GM21786 (cell line): ENCODE data around the gene MRPL3.

Source experiments
- ATAC-seq: cut with Tn5 transposase; IDR thresholded peaks from one replicate; pipeline ENCODE4 v1.9.1; 2021; ENCODE audit not compliant: unreplicated experiment

The MRPL3 gene

DNA sequence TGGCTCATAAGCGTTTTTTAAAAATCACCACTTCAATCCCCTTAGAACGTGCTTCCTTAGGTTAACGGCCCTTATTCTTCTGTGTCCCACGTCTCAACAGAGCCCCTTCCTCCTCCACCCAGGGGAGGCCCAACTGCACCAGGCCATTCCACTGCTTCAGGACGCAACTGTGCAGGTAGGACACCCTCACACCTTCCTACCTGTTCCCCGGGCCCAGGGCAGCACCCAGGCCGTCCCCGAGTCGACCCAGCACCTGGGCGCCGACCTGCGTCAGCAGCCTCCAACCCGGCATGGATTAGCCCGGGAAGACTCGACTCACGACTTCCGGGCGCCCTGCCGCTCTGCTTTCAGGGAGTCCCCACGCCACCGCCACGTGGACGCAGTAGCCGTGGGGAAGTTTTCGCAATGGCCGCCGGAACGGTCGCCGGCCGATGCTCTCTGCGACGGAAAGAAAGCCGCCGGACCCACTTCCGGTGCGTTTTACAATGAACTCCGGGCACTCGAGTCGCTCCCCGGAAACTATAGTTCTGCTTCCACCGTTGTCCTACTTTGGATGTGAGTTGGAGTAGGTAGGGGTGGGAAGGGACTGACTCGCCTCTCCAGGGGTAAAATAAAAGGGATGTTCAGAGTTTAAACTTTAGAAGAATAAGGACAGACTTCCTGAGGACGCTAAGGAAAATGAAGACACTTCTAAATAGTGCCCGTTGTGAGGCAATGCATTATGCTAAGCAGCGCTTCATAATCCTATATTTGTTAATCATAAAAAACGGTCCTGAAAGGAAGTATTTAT is at the start of gene MRPL3:
MRPL3 (minus strand) TSS at position 442 of the 790 bp plus-strand sequence; CDS start at position 292, 150 bp downstream.
- peak; percentile 96 for ATAC-seq

DNA sequence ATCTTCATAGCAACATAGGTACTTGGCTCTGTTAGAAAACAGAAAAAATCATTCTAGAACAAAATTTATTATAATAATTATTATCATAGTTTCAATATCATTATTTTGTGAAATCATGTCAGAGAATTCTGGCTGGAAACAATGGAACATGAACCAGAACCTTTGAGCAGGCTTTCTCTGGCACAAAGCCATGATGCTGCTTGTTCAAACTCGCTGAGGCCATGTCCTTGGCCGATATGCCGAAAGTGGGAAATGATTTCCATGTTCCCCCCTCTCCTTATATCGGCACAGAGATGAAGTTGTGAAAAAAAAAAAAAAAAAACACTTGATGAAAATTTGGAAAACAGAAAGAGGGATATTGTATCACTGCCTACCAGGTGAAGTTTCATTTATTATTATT is 49.0 kb upstream of the MRPL3 start:
- no peak for ATAC-seq

DNA sequence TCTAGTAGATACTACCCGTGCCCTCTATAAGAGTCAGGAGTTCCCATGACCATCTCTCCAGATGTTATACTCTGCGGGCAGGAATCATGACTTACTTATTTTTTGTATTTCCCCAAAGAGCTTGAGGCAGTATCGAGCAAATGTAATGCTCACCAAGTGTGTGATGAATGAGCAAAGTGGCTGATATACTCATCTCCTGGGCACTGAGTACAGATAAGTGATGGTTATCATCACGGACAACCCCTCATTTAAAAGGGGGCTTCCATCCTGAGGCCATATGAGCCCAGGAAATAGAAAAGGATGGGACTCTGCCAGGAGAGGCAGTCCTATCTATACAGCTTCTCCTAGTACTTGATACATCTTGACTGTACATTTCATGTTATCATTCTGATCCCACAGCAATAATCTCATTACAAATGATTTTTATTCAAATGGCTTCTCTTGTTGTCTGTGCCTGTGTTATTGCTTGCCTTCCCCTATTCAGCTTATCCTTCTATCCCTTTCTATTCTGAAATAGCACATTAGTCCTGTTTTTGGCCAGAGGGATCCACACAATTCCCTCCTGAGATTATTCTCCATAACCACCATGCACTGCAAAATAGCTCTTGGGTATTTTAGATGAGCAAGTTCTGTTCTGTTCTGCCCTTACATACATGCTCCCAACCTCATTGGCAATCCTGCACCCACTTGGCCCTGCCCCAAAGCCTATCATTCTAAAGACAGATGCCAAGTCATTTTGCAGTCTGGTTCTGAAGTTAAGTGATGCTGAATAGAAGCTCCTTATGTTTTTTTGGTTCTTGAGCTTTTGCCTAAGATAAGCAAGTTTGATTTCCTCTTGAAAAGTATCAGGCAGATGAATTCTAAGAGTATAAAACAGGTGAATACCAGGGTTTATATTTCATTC is 48.0 kb upstream of the MRPL3 start:
- no peak for ATAC-seq

DNA sequence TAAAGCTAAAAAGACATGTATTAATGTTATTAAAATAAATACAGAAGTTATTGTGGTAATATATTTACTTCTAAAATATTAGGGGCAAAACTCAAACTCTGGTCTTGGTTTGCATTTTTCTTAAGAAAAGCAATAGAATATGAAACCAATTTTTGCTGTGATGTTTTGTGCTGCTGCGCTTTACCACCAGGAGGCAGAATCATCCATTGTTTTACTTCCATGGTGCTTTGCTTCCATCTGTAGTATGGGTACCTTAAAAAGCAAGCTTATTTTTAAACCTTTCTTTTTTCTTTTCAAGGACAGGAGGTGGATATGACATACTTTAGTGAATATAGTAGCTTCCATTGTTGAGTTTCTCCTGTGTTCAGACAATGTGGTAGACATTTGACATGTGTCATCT is 46.6 kb upstream of the MRPL3 start:
- no peak for ATAC-seq

DNA sequence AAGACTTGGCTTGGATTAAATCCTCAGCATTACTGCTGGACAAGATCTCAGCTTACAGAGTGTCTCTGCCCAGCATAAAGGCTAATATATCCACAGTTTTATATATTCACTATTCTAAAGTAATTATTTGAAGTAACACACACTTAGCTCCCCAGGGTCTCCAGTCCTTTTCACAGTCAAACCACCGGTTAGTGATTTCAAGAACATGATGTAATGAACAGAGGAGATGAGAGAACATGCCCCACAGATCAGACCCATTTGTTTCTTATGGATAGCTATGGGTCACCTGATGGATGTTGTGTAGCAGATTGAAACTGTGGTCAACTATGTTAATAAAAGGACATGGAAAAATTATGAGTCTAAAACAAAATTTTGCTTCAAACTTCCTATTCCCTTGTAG is 44.8 kb upstream of the MRPL3 start:
- ATAC-seq = no peak

DNA sequence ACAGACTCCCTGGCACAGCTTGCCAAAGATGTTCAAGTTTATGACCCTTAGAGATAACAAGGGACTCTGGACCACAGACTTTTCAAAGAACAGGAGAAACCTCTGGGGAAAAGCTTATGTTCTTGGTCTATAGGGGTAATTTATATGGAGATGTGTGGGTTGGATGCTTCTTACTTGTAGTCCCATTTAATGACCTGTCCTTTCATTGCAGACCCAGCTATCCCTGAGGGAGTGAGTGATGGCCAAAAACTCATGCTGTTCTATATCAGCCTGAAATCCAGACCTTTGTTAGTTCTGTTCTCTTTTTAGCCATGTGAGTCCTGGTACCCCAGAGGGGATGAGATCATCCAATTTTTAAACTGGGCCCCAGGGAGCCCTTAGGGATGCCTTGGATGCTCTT is 43.7 kb upstream of the MRPL3 start:
- no peak for ATAC-seq

DNA sequence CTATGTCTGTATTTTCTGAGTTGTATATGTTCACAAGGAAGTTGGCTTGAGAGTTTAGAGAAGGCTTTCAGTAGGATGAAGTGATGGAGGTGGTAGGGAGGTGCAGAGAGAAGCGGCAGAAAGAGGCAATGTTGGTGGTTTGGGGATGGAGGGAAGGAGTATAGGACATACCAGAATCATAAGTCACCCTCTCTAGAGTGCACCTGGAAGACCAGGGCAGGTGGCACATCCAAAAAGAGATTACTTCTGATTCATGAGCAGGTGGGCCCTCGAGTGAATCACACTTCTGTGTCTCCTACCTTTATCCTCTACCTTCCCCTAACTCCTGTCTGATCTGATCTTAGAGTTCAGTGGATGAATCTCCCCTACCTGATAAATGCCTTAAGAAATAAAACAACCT is 41.8 kb upstream of the MRPL3 start:
- no peak for ATAC-seq

DNA sequence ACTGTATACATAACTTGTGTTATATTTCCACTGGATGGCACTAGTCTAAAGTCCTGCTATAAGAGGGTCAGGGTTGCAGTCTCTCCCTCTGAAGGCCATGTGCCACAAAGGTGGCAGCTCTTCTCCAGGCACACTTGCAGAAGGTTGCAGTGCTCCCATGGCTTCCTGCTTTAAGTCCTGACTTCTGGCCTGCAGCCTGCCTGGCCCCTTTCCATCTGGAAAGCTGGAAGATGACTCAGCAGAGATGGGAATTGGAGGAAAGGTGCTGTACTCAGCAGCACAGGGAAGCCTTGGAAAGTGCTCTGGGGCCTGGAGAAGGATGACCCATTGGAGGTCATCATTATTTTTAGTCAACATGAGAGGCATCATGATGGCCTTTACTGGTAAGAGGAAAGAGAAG is 40.9 kb upstream of the MRPL3 start:
- ATAC-seq = no peak

DNA sequence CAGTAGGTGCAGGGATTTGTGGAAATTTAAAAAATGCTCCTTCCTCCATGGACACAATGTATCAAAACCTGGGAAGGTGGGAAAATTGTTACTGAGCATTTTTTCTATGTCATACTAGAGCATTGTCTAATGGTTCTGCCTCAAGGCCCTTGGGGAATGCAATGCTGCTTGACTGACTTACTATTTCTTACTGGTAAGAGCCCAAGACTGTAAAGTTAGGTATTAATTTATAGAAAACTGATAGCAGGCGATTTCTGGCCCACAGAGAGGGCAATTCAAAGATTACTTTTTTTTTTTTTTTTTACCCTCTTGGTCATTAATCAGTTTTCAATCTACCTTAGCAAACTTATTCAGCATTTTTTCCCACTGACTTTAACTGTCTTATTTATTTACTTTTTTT is 38.5 kb upstream of the MRPL3 start:
- ATAC-seq = no peak

DNA sequence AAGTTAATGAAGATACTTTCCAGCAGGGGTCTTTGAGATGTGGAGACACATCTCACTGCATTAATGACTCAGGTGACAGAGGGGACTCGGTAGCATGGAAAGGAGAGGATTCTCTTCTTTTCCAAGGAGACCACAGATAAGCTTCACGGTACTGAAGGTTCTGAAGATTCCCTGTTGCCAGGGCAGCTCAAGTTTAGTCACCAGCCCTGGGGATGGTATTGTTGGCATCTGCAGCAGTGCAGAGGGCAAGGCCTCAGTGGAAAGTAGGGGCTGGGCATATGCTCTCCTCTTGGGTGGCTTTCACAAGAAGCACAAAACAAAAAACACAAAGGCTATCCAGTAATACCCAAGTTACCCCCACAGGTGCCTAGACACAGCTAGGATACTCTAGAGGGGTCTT is 38.0 kb upstream of the MRPL3 start:
- ATAC-seq = no peak

DNA sequence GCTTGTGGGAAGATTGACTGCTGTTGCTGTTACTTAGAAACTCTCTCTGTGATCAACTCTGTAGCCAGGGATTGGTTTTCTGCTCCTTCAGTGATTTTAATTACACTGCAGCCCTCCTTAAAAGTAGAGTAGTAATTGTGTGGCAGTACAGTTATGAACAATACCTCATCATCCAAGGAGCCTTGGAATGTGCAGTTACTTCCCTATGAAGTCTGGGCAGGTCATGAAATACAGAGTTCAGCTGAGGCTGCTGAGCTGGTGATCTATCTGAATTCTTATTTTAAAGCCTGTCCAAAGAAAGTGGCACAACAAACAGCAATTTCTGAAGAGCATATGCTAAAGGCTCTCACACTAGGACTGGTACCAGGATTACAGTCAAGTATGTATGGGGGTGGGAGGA is 37.4 kb upstream of the MRPL3 start:
- ATAC-seq = no peak

DNA sequence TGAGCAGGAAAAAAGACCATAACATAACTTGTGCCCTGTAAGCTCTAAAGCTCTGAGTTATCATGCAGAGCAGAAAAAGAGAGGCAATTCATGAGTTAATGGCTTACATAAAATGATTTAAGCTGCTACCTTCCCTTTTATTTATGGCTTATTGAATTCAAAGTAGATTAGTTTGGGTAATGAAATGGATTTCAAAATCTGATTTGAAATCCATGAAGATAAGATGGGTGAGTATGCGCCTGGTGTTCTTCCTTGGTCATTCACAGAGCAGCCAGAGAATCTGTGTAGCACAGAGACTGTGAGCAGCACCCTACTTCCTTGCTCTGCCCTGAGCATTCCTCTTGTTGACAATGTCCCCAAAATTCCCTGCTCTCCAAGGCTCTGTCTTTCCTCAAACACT is 36.2 kb upstream of the MRPL3 start:
- no peak for ATAC-seq

DNA sequence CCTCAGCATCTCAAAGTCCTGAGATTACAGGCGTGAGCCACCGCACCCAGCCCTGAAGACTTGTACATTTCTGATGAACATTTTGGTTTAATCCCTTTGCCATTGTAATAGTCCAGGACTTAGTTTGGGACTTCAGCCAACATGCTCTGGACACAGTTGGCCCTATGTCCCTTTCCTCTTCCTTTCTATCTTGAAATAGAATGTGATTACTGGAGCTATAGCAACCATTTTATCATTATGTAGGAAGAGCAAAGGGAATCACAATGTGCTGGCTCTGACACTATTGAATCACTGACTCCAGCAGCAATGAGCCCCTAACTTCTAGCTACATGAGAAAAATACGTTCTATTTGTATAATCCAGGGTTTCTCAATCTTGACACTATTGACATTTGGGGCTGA is 34.8 kb upstream of the MRPL3 start:
- ATAC-seq = no peak

DNA sequence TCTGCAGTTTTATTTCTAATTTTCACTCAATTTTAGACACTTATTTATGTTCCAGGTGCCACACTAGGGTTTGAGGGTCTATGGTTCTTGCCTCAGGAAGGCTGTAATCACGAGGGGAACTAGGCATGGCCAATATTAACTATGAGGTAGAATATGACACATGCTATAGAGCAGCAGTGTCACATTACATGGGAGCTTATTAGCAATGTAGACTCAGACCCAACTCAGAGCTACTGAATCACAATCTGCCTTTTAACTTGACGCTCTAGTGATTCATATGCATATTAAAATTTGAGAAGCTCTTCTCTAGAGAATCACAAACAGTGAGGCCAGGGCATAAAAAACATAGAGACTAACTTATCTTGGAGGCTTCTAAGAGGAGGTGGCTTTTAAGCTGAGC is 32.8 kb upstream of the MRPL3 start:
- no peak for ATAC-seq

DNA sequence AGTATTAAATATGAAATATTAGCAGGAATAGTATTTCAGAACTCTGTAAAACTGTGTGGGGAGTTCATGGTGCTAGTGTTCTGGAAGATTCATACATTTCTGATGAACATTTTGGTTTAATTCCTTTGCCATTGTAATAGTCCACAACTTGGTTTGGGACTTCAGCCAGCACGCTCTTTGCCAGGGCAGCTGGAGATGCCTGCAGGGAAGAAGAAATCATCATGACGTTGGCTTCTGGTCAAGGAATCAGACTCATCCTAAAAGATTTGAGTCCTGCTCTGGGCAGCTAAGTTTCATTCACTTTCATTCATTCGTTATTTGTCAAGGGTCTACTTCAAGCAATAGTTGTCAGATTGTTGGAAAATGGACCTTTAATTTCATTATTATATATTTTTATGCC is 32.4 kb upstream of the MRPL3 start:
- ATAC-seq = no peak

DNA sequence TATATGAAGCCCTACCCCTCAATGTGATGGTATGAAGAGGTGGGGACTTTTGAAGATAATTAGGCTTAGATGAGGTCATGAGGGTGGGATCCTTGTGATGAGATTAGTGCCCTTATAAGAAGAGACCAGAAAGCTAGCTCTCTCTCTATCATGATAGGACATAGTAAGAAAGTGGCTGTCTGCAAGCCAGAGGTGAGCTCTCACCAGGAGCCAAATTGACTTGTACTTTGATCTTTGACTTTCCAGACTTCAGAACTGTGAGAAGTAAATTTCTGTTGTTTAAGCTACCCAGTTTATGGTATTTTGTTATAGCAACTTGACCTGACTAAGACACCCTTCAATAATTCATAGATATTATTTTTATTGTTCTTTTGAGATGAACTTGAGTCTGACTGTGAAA is 29.9 kb upstream of the MRPL3 start:
- no peak for ATAC-seq

DNA sequence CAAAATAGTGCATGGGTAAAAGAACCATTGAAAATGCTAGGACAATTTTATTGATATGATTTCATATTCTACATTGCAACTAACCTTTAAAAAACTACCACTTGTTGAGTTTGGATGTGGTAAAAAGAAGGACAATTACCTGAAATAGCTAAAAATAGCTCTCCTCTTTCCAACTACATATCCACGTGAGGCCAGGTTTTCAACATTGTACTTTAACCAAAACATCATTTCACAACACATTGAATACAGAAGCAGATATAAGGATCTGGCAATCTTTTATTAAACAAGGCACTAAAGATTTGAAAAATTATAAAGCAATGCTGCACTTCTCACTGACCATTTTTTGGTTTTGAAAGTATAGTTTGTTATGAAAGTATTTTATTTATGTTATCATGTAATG is 28.1 kb upstream of the MRPL3 start:
- ATAC-seq = no peak

DNA sequence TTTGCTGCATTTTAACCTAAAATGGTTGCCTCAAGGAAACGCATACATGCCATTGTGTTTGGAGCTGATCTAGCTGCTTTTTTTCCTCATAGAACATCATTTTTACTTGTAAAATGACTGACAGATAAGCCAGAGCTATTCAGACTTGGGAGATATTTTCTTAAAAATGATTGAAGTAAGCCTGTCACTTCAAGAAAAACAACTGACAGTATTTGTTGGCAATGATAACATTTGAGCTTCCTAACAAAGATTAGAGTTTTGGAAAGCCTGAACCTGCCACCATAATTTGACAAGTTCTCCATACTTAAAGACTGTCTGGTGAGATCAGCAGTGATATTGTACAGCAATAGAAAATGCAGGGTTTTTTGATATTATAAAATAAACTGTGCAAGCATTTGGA is 27.6 kb upstream of the MRPL3 start:
- no peak for ATAC-seq

DNA sequence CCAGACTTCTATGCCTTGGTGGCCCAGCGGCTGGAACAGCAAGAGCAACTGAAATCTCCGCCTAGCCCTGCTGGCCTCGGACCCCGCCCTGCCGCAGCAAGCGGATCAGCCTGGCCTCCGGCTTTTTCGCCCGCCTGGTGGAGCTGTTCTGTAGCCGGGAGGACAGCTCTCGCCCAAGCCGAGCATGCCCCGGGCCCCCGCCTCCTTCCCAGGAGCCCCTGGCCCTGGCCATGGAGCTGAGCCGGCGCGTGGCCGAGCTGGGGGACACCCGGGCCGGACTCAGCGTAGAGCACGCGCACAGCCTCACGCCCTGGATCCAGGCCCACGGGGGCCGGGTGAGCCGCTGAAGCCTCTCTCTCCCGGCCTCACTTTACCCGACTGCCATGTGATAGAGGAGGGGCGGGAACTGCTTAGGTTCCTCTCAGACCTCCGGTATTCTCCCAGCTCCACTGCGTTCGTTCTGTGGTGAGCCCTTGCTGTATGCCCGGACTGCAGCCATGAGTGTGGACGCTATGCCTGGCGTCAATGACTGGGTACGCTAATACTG is 24.1 kb upstream of the MRPL3 start:
- ATAC-seq = no peak

DNA sequence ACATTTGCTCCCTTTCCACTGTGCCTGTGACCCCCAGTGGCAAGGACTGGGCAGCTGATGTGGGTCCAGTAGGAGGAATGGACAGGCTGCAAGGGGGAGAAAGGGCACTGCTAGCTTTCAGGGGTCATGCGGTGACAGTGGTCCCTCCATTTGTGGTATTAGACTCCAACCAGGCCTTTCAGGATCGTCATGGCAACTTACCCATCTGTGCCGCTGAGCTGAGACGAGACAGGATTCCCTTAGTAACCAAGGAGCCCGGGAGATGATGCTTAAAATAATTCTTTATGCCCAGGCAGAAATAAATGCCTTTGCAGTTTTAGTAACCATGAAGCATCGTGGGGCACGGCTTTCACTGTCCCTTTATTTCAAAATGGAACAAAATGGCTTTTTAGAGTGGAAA is 15.9 kb upstream of the MRPL3 start:
- ATAC-seq = no peak

DNA sequence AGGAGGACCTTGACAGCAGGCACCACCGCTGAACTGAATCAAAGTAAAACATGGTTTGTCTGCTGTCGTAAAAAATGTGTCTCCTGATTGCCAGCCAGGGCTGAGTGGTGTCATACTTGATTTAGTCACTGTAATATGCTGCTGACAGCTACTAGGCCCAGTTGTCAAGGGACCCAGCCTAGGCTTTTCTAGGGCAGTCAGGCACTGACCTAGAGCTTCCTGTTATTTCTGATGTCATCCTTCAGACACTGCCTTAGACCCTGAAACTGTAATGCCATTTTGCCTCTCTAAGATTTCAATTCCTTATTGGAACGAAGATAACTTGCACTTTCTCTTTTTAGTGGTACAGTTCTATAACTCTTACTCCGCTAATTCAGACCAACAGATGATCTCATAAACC is 2.6 kb upstream of the MRPL3 start:
- ATAC-seq = no peak

DNA sequence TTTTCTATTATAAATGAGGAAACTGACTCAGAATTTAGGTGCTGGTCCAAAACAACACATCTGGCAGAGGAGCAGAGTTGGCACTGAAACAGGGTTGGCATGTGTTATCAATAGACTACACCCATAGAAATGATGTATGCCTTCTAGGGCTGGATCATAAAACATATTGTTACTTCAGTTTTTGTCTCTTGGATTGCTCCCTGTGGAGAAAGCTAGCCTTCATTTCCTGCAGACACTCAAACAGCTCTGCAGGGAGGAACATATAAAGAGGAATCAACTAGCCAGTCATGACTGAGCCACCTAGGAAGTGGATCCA is 507 bp upstream of the MRPL3 start:
- no peak for ATAC-seq
